K562 (cell line): ENCODE data around the gene HBEGF. TPM values are rescaled to one million over a fixed set of nuclear protein-coding genes. Genes with fewer than 3 reads are reported as not detected.

Experiments
- CEBPG ChIP-seq, 3 experiments: fragments of 200-800 bp in 1 of 3; sonication (Bioruptor generic) in 1 of 3; sonication (generic) in 1 of 3; formaldehyde crosslinking in 1 of 3; IDR thresholded peaks in 2 of 3; conservative IDR thresholded peaks in 1 of 3; 2 replicates each; pipeline versions ENCODE4 v1.6.1 to v1.8.0; 2016 to 2022; ENCODE audit warnings: missing compliant biosample characterization in 2 of 3, missing genetic modification characterization in 2 of 3, mild to moderate bottlenecking in 1 of 3, missing genetic modification reagents in 1 of 3
- GATAD2B ChIP-seq: fragments of 450-650 bp; IDR thresholded peaks from 2 replicates; pipeline ENCODE4 v1.6.1; 2017; ENCODE audit warnings: mild to moderate bottlenecking, borderline replicate concordance
- HNRNPL ChIP-seq: fragments of 200-400 bp; formaldehyde crosslinking; IDR thresholded peaks from 2 replicates; pipeline ENCODE4 v1.6.1; 2017; ENCODE audit warnings: low read depth, mild to moderate bottlenecking, low read length
- SMAD4 ChIP-seq: fragments of 250-450 bp; sonication (Bioruptor Pico); conservative IDR thresholded peaks from 2 replicates; pipeline ENCODE4 v1.8.0; 2021; ENCODE audit warnings: inconsistent platforms, mild to moderate bottlenecking, moderate library complexity
- SP1 ChIP-seq: sonication (generic); formaldehyde crosslinking; IDR thresholded peaks from 2 replicates; pipeline ENCODE4 v1.8.1; 2022; ENCODE audit warnings: mild to moderate bottlenecking, missing genetic modification reagents
- ZBTB33 ChIP-seq: sonication (generic); formaldehyde crosslinking; IDR thresholded peaks from 2 replicates; pipeline ENCODE4 v1.8.1; 2023; ENCODE audit warnings: mild to moderate bottlenecking, missing genetic modification reagents
- ZC3H8 ChIP-seq: fragments of 450-650 bp; IDR thresholded peaks from 2 replicates; pipeline ENCODE4 v1.6.1; 2017
- ZNF217 ChIP-seq: sonication (generic); formaldehyde crosslinking; IDR thresholded peaks from 2 replicates; pipeline ENCODE4 v1.8.0; 2022; ENCODE audit warnings: mild to moderate bottlenecking, missing genetic modification reagents
- polyA plus RNA-seq, 8 experiments: library from polyadenylated mRNA; depleted of rRNA in 4 of 8; stranded (reverse) in 5 of 8; unstranded in 3 of 8; fragments of >200 nt; fragmentation: Nextera tagmentation in 2 of 8; fragmentation: Illumina TruSeq in 1 of 8; extraction: Ambion mirVana in 2 of 8; extraction: Trizol in 1 of 8; gene quantifications; 2 replicates each; pipeline versions ENCODE4 v1.2.1 to v1.2.3, GENCODE V29; 2011 to 2014; ENCODE audit warnings: inconsistent platforms in 1 of 8, missing spikeins in 1 of 8
- total RNA-seq, 7 experiments: library from RNA; depleted of rRNA in 6 of 7; stranded (reverse); fragments of >200 nt in 6 of 7; fragmentation: Illumina TruSeq in 2 of 7; extraction: Trizol in 2 of 7; gene quantifications; 2 replicates each; pipeline versions ENCODE4 v1.2.1 to v1.2.3, GENCODE V29; 2011 to 2021; ENCODE audit warnings: low replicate concordance in 1 of 7
- TF ChIP-seq, protein P1 (sequence below), 2 experiments: fragments of 450-650 bp in 1 of 2; sonication (generic) in 1 of 2; formaldehyde crosslinking in 1 of 2; IDR thresholded peaks; 2 replicates each; pipeline versions ENCODE4 v1.7.1 to v1.9.0; 2016 to 2022; ENCODE audit warnings: inconsistent platforms in 1 of 2, mild to moderate bottlenecking in 1 of 2, missing genetic modification reagents in 1 of 2
- TF ChIP-seq, protein P2 (sequence below): fragments of 250-450 bp; sonication (Bioruptor Pico); IDR thresholded peaks from 2 replicates; pipeline ENCODE4 v1.4.0; 2020; ENCODE audit warnings: mild to moderate bottlenecking, moderate library complexity

The HBEGF gene
- total and polyA plus RNA-seq, 9 of the 15 experiments (the other 6 are each of a cell fraction or from before 2014, with no cell fraction given) = 0.11 to 1.1 (median 0.60) TPM

DNA sequence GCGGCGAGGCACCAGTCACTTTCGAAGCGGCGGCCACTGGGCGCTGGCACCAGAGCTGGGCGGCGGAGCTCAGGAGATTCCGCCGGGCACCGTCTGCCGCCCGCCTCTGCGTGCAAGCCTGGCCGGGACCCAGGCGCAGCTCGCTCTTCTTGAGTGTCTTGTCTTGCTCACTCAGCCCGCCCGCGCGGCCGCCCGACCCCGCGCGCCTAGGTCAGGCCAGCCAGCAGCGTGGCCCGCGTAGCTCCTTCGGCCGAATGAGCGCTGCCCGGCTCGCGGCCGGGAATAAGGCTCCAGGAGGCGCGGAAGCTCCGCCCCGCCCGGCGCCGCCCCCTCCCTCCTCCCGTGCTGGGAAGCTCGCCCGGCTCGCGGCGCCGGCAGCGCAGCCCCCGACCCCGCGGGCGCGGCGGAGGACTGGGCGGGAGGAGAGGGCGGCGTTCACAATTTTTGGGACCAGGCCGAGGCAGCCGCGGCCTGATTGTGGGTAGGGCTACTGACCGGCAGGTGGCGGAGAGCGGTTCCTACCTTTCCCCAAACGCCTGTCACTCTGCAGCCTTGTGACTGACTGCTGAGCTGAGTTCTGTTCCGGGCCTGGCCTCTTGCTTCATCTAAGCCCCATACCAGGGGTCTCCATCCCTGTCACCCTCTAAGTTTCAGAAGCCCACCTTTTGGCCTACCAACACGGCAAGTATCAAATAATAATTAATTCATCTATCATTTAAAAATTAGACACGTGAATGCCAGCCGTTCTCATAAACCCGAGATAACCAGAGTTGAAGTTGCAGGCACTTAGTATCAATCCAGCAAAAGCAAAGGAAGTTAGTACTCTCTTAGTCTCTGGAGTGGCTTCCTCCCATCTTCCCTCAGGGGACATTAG, at the start of gene HBEGF (continued):
- TF ChIP-seq, protein P1, sequence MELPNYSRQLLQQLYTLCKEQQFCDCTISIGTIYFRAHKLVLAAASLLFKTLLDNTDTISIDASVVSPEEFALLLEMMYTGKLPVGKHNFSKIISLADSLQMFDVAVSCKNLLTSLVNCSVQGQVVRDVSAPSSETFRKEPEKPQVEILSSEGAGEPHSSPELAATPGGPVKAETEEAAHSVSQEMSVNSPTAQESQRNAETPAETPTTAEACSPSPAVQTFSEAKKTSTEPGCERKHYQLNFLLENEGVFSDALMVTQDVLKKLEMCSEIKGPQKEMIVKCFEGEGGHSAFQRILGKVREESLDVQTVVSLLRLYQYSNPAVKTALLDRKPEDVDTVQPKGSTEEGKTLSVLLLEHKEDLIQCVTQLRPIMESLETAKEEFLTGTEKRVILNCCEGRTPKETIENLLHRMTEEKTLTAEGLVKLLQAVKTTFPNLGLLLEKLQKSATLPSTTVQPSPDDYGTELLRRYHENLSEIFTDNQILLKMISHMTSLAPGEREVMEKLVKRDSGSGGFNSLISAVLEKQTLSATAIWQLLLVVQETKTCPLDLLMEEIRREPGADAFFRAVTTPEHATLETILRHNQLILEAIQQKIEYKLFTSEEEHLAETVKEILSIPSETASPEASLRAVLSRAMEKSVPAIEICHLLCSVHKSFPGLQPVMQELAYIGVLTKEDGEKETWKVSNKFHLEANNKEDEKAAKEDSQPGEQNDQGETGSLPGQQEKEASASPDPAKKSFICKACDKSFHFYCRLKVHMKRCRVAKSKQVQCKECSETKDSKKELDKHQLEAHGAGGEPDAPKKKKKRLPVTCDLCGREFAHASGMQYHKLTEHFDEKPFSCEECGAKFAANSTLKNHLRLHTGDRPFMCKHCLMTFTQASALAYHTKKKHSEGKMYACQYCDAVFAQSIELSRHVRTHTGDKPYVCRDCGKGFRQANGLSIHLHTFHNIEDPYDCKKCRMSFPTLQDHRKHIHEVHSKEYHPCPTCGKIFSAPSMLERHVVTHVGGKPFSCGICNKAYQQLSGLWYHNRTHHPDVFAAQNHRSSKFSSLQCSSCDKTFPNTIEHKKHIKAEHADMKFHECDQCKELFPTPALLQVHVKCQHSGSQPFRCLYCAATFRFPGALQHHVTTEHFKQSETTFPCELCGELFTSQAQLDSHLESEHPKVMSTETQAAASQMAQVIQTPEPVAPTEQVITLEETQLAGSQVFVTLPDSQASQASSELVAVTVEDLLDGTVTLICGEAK (IDR thresholded peaks at IDR 0.05) = peak; percentile 57
- TF ChIP-seq, protein P1 (CRISPR knock-in tag; IDR thresholded peaks at IDR 0.05) = no peak
- peak; percentile 71 for TF ChIP-seq ZBTB33 (CRISPR knock-in tag)
- TF ChIP-seq SMAD4 = 0 out of 2 replicates have a peak, but pooled peaks have one; percentile 26
- TF ChIP-seq HNRNPL = peak; percentile 87; the same call in 1 of the 2 replicates
- peak; percentile 48; the same call in 1 of the 2 replicates for TF ChIP-seq SP1 (CRISPR knock-in tag)
- TF ChIP-seq, protein P2, sequence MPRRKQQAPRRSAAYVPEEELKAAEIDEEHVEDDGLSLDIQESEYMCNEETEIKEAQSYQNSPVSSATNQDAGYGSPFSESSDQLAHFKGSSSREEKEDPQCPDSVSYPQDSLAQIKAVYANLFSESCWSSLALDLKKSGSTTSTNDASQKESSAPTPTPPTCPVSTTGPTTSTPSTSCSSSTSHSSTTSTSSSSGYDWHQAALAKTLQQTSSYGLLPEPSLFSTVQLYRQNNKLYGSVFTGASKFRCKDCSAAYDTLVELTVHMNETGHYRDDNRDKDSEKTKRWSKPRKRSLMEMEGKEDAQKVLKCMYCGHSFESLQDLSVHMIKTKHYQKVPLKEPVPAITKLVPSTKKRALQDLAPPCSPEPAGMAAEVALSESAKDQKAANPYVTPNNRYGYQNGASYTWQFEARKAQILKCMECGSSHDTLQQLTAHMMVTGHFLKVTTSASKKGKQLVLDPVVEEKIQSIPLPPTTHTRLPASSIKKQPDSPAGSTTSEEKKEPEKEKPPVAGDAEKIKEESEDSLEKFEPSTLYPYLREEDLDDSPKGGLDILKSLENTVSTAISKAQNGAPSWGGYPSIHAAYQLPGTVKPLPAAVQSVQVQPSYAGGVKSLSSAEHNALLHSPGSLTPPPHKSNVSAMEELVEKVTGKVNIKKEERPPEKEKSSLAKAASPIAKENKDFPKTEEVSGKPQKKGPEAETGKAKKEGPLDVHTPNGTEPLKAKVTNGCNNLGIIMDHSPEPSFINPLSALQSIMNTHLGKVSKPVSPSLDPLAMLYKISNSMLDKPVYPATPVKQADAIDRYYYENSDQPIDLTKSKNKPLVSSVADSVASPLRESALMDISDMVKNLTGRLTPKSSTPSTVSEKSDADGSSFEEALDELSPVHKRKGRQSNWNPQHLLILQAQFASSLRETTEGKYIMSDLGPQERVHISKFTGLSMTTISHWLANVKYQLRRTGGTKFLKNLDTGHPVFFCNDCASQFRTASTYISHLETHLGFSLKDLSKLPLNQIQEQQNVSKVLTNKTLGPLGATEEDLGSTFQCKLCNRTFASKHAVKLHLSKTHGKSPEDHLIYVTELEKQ = 0 out of 2 replicates have a peak, but pooled peaks have one; percentile 22
- no peak for TF ChIP-seq CEBPG (CRISPR knock-in tag; IDR thresholded peaks at IDR 0.05)
- peak in 1 of 2 experiments; percentile 47; a peak in 2 of 4 replicates for TF ChIP-seq CEBPG (tag; conservative IDR thresholded peaks at IDR 0.05 in 1 of 2, IDR thresholded peaks at IDR 0.05 in 1 of 2)
- TF ChIP-seq GATAD2B = peak; percentile 23; the same call in 1 of the 2 replicates
- TF ChIP-seq ZC3H8 = no peak
- TF ChIP-seq ZNF217 (CRISPR knock-in tag) = no peak
